ENCODE measurements around the gene NSMCE1. TPM values are rescaled to one million over a fixed set of nuclear protein-coding genes. Genes with fewer than 3 reads are reported as not detected.
A peak's percentile ranks its signal among the peaks of the same experiment; 100 is the strongest.

NSMCE1 gene
- total RNA-seq, 4 donors from 2014 or later = 27.7 to 41.4 (median 31.5) TPM

- Histone ChIP-seq H3K36me3 (peaks cover 0 to 29% (median 0%) of the 10 kb centered on the region in 3 donors), H3K4me1 (peaks cover 0 to 11% (median 0%) of the 10 kb centered on the region in 4 donors), H3K9me3 (no peaks in the 10 kb centered on the region), H3K27ac (peak overlapping the region in 1 of 4 donors; percentile 68), H3K27me3 (no peaks in the 10 kb centered on the region), H3K4me3 (no peak overlapping the region)
- DNase-seq (ENCODE audit: low spot score in 2 of 2) = no peak
- no peak for TF ChIP-seq EP300 (IDR thresholded peaks at IDR 0.05)
- 51 to 85% methylated on average over 4 of the region's 4 CpGs for WGBS, 2 donors
Measured at GRCh38 chr16:27259710-27260109, 8.9 kb downstream of the NSMCE1 start.

GRCh38 chr16:27258241-27258734, 10.3 kb downstream of the NSMCE1 start:
- peak in 1 of 2 donors; percentile 59 for TF ChIP-seq EP300 (IDR thresholded peaks at IDR 0.05)
- TF ChIP-seq POLR2A (IDR thresholded peaks at IDR 0.05) = no peak
- no peak for TF ChIP-seq CTCF (IDR thresholded peaks at IDR 0.05)

DNA sequence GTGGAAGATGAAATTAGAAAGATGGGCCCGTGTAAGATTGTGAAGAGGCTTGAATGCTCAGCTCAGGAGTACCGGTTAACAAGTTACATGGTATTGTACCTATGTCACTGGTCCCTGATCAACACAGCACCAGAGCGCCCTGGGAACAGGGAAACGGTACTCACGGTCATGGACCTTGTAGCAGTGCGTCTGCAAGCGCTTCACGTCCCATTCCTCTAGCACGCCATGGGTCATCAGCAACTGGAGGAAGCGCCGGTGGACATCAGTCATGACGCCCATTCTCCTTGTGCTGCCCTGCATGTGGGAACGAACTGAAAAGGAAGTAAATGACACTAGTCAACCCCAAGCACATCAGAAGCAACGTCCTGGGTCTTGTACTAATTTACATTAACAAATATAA, 11.3 kb downstream of the NSMCE1 start:
- peak overlapping the region in 2 of 4 donors; percentile 68 to 75 for H3K27ac ChIP-seq
- H3K36me3 ChIP-seq = peaks cover 0 to 25% (median 0%) of the 10 kb centered on the region in 3 donors
- 91 to 92% methylated on average over 14 of the region's 14 CpGs for WGBS, 2 donors
- peaks cover 0 to 27% (median 10%) of the 10 kb centered on the region in 4 donors for H3K4me1 ChIP-seq
- no peak for TF ChIP-seq CTCF (IDR thresholded peaks at IDR 0.05)
- no peak for TF ChIP-seq EP300 (IDR thresholded peaks at IDR 0.05)
- no peak for TF ChIP-seq POLR2A (IDR thresholded peaks at IDR 0.05)
- no peaks in the 10 kb centered on the region for H3K9me3 ChIP-seq
- H3K27me3 ChIP-seq = no peaks in the 10 kb centered on the region
- H3K4me3 ChIP-seq = no peak overlapping the region
- DNase-seq (ENCODE audit: low spot score in 2 of 2) = no peak

More at GRCh38 chr16:27258241-27258734, 10.3 kb downstream of the NSMCE1 start:
- 59% methylated on average over 3 of the region's 3 CpGs for WGBS, 2 donors
- peaks cover 0 to 25% (median 0%) of the 10 kb centered on the region in 3 donors for H3K36me3 ChIP-seq
- H3K27me3 ChIP-seq = no peaks in the 10 kb centered on the region
- H3K4me3 ChIP-seq = no peak overlapping the region
- H3K27ac ChIP-seq = peak overlapping the region in 2 of 4 donors; percentile 68 to 75
- no peaks in the 10 kb centered on the region for H3K9me3 ChIP-seq
- peaks cover 0 to 25% (median 10%) of the 10 kb centered on the region in 4 donors for H3K4me1 ChIP-seq
- DNase-seq (ENCODE audit: low spot score in 2 of 2) = no peak

DNA sequence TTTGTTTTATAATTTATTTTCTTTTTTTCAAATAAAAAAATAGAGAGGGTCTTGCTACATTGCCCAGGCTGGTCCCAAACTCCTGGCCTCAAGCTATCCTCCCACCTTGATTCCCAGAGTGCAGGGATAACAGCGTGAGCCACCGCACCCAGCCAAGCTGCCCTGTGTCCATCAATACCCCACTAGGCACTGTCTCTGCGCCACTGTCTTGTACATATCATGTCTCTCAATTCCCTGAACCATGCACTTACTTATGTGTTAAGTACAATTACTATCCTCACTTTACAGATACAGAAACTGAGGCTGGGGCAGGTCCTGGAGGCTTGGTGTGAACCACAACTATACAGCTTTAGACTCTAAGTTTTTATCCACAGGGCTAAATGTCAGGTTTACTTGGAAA, 11.7 kb downstream of the NSMCE1 start:
- Histone ChIP-seq H3K27ac (no peak overlapping the region), H3K36me3 (peaks cover 0 to 25% (median 0%) of the 10 kb centered on the region in 3 donors), H3K27me3 (no peaks in the 10 kb centered on the region), H3K4me1 (peaks cover 0 to 31% (median 11%) of the 10 kb centered on the region in 4 donors), H3K9me3 (no peaks in the 10 kb centered on the region), H3K4me3 (no peak overlapping the region)
- DNase-seq (ENCODE audit: low spot score in 2 of 2) = no peak
- no peak for TF ChIP-seq CTCF (IDR thresholded peaks at IDR 0.05)
- no peak for TF ChIP-seq POLR2A (IDR thresholded peaks at IDR 0.05)
- TF ChIP-seq EP300 (IDR thresholded peaks at IDR 0.05) = no peak
- WGBS, 2 donors = 95 to 100% methylated on average over 3 of the region's 3 CpGs

DNA sequence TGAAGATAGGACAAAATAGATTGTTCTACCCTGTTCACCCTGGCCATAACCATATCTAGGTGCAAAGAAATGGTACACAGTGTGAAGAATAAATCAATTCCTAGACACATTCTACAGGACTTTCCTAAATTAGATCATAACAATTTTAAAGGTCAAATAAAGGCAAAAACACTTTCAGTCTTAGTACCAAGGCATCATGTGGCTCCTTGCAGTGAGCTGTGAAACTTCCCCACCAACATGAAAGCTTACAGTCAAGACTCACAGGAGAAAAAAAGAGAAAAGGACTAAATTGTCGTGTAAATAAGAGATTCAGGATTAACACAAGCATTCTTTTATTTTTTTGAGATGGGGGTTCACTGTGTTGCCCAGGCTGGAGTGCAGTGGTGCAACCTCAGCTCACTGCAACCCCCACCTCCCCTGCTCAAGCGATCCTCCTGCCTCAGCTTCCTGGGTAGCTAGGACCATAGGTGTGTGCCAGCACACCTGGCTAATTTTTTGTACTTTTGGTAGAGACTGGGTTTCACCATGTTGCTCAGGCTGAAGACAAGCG, 14.2 kb downstream of the NSMCE1 start:
- DNase-seq (ENCODE audit: low spot score in 2 of 2) = no peak
- Histone ChIP-seq H3K4me1 (peaks cover 0 to 38% (median 12%) of the 10 kb centered on the region in 4 donors), H3K27me3 (no peaks in the 10 kb centered on the region), H3K9me3 (no peaks in the 10 kb centered on the region), H3K36me3 (peaks cover 0 to 25% (median 0%) of the 10 kb centered on the region in 3 donors), H3K27ac (peak overlapping the region in 2 of 4 donors; percentile 64 to 75), H3K4me3 (no peak overlapping the region)
- WGBS, 2 donors = 79 to 80% methylated on average over 3 of the region's 3 CpGs
- TF ChIP-seq POLR2A (IDR thresholded peaks at IDR 0.05) (no peak), EP300 (IDR thresholded peaks at IDR 0.05) (no peak), CTCF (IDR thresholded peaks at IDR 0.05) (no peak)
